GM12873 (cell line): Measurements from ENCODE around the gene RNASEH2B.

Source experiments
- TF ChIP-seq, protein P1 (sequence below): IDR thresholded peaks from 2 replicates; pipeline ENCODE4 v1.5.1; 2012; ENCODE audit warnings: low read depth, mild to moderate bottlenecking, moderate library complexity, low read length, control low read depth; ENCODE audit not compliant: insufficient read depth; ENCODE audit errors: missing control alignments

Gene RNASEH2B

GRCh38 chr13:51005566-51005965, 96.0 kb downstream of the RNASEH2B start:
- TF ChIP-seq, protein P1, sequence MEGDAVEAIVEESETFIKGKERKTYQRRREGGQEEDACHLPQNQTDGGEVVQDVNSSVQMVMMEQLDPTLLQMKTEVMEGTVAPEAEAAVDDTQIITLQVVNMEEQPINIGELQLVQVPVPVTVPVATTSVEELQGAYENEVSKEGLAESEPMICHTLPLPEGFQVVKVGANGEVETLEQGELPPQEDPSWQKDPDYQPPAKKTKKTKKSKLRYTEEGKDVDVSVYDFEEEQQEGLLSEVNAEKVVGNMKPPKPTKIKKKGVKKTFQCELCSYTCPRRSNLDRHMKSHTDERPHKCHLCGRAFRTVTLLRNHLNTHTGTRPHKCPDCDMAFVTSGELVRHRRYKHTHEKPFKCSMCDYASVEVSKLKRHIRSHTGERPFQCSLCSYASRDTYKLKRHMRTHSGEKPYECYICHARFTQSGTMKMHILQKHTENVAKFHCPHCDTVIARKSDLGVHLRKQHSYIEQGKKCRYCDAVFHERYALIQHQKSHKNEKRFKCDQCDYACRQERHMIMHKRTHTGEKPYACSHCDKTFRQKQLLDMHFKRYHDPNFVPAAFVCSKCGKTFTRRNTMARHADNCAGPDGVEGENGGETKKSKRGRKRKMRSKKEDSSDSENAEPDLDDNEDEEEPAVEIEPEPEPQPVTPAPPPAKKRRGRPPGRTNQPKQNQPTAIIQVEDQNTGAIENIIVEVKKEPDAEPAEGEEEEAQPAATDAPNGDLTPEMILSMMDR = no peak
